Neuronal stem cell (in vitro differentiated cells): ENCODE data around the gene BRD1.

Source experiments
- DNase-seq: peaks from one replicate; pipeline ENCODE4 v3.0.0-alpha.2; 2013; ENCODE audit warnings: low spot score
- H2AFZ ChIP-seq: one replicate; pipeline ENCODE4 v1.6.1; 2013; ENCODE audit warnings: mild to moderate bottlenecking, low read length, inconsistent platforms
- H2AK5ac ChIP-seq: 2 replicates; pipeline ENCODE4 v1.6.1; 2013; ENCODE audit warnings: low read depth, mild to moderate bottlenecking, inconsistent platforms, low read length, moderate library complexity, mixed read lengths
- H2BK120ac ChIP-seq: 2 replicates; pipeline ENCODE4 v1.6.1; 2013; ENCODE audit warnings: low read depth, mild to moderate bottlenecking, inconsistent platforms, low read length, moderate library complexity, mixed read lengths
- H2BK12ac ChIP-seq: one replicate; pipeline ENCODE4 v1.6.1; 2013; ENCODE audit warnings: low read length, inconsistent platforms
- H2BK15ac ChIP-seq: 2 replicates; pipeline ENCODE4 v1.6.1; 2013; ENCODE audit warnings: mild to moderate bottlenecking, low read length, inconsistent platforms, mixed read lengths
- H2BK5ac ChIP-seq: one replicate; pipeline ENCODE4 v1.6.1; 2013; ENCODE audit warnings: inconsistent platforms, mild to moderate bottlenecking, low read length, moderate library complexity
- H3K14ac ChIP-seq: one replicate; pipeline ENCODE4 v1.6.1; 2013; ENCODE audit warnings: low read length, inconsistent platforms
- H3K18ac ChIP-seq: 2 replicates; pipeline ENCODE4 v1.6.1; 2013; ENCODE audit warnings: low read length, inconsistent platforms
- H3K23ac ChIP-seq: 2 replicates; pipeline ENCODE4 v1.6.1; 2013; ENCODE audit warnings: low read depth, mild to moderate bottlenecking, mixed read lengths, low read length, inconsistent platforms; ENCODE audit not compliant: poor library complexity
- H3K27ac ChIP-seq: replicated peaks from 3 replicates; pipeline ENCODE4 v1.5.1; 2013; ENCODE audit warnings: low read length, inconsistent platforms
- H3K27me3 ChIP-seq, 3 experiments: 2 replicates each; pipeline ENCODE4 v1.6.1; 2013; ENCODE audit warnings: low read length in 3 of 3, mild to moderate bottlenecking in 2 of 3, inconsistent platforms in 1 of 3, low read depth in 1 of 3, mixed read lengths in 1 of 3, moderate library complexity in 1 of 3; ENCODE audit not compliant: control insufficient read depth in 3 of 3, insufficient read depth in 3 of 3
- H3K36me3 ChIP-seq, 2 donors: replicated peaks in 1 of 2; 2 replicates each; pipeline ENCODE4 v1.6.1; 2013; ENCODE audit warnings: low read length in 2 of 2; ENCODE audit not compliant: control insufficient read depth in 2 of 2, insufficient read depth in 2 of 2
- H3K4ac ChIP-seq: 2 replicates; pipeline ENCODE4 v1.6.1; 2013; ENCODE audit warnings: inconsistent platforms, mild to moderate bottlenecking, low read length, moderate library complexity
- H3K4me1 ChIP-seq, 2 donors: 1 replicate in 1 of 2; 2 replicates in 1 of 2; pipeline ENCODE4 v1.6.1; 2013; ENCODE audit warnings: low read length in 2 of 2, low read depth in 1 of 2; ENCODE audit not compliant: control insufficient read depth in 2 of 2, insufficient read depth in 1 of 2
- H3K4me2 ChIP-seq: one replicate; pipeline ENCODE4 v1.6.1; 2013; ENCODE audit warnings: mild to moderate bottlenecking, low read length, inconsistent platforms; ENCODE audit not compliant: insufficient read depth, poor library complexity, severe bottlenecking
- H3K4me3 ChIP-seq, 2 donors: 2 replicates each; pipeline ENCODE4 v1.5.1; 2013; ENCODE audit warnings: low read length in 2 of 2, mild to moderate bottlenecking in 2 of 2, inconsistent platforms in 1 of 2, moderate library complexity in 1 of 2
- H3K79me1 ChIP-seq: one replicate; pipeline ENCODE4 v1.6.1; 2013; ENCODE audit warnings: low read depth, mild to moderate bottlenecking, inconsistent platforms, low read length, moderate library complexity
- H3K9ac ChIP-seq: one replicate; pipeline ENCODE4 v1.6.1; 2013; ENCODE audit warnings: mild to moderate bottlenecking, low read depth, low read length, inconsistent platforms; ENCODE audit not compliant: poor library complexity
- H3K9me3 ChIP-seq, 2 donors: replicated peaks in 1 of 2; 2 replicates each; pipeline versions ENCODE3 to v1.6.1; 2013; ENCODE audit warnings: low read length in 2 of 2, mild to moderate bottlenecking in 2 of 2, inconsistent platforms in 1 of 2, low read depth in 1 of 2, mixed read lengths in 1 of 2, moderate library complexity in 1 of 2; ENCODE audit not compliant: control insufficient read depth in 2 of 2, insufficient read depth in 1 of 2
- H4K8ac ChIP-seq: one replicate; pipeline ENCODE4 v1.6.1; 2013; ENCODE audit warnings: low read depth, mild to moderate bottlenecking, inconsistent platforms, low read length, moderate library complexity
- H4K91ac ChIP-seq: one replicate; pipeline ENCODE4 v1.6.1; 2013; ENCODE audit warnings: low read length, low read depth, mild to moderate bottlenecking, inconsistent platforms; ENCODE audit not compliant: poor library complexity
- WGBS, 2 donors: extraction: QIAGEN DNeasy Blood & Tissue Kit; methylation state at CpG; one replicate each; pipeline ENCODE4 v1.1.7; 2013; ENCODE audit warnings: missing lambda C conversion rate in 2 of 2, mixed read lengths in 1 of 2; ENCODE audit not compliant: insufficient read length in 2 of 2, insufficient replicate concordance in 1 of 2; ENCODE audit errors: extremely low coverage in 2 of 2; 5-methylcytosine and 5-hydroxymethylcytosine counted together

The BRD1 gene

GRCh38 chr22:49771266-49772065 is 56.2 kb downstream of the BRD1 start:
- peak overlapping the region; percentile 40 for H3K4me2 ChIP-seq
- H3K18ac ChIP-seq, result peak overlapping the region; percentile 93
- H4K8ac ChIP-seq, result no peak overlapping the region
- no peak overlapping the region for H4K91ac ChIP-seq
- no CpG with 5 or more reads among the region's 64 CpGs for WGBS, 2 donors
- no peak overlapping the region for H3K27ac ChIP-seq
- H2AK5ac ChIP-seq, result no peak overlapping the region
- peaks cover 17 to 46% of the 10 kb centered on the region in 2 donors for H3K36me3 ChIP-seq
- peaks cover 0 to 3% of the 10 kb centered on the region in 2 donors for H3K4me1 ChIP-seq
- H3K14ac ChIP-seq, result no peak overlapping the region
- H3K27me3 ChIP-seq, result no peaks in the 10 kb centered on the region
- H2AFZ ChIP-seq, result no peak overlapping the region
- no peak overlapping the region for H2BK5ac ChIP-seq
- no peak overlapping the region for H3K9ac ChIP-seq
- no peak for DNase-seq
- no peak overlapping the region for H3K4ac ChIP-seq
- peaks cover 9% of the 10 kb centered on the region for H3K79me1 ChIP-seq
- H3K4me3 ChIP-seq, result no peak overlapping the region
- no peak overlapping the region for H2BK15ac ChIP-seq
- H3K23ac ChIP-seq, result no peak overlapping the region
- H3K9me3 ChIP-seq, result no peaks in the 10 kb centered on the region
- no peak overlapping the region for H2BK12ac ChIP-seq
- H2BK120ac ChIP-seq, result no peak overlapping the region

GRCh38 chr22:49770547-49771265 is 57.0 kb downstream of the BRD1 start:
- H3K14ac ChIP-seq, result peak overlapping the region; percentile 56
- H2AK5ac ChIP-seq, result no peak overlapping the region
- no peak overlapping the region for H3K9ac ChIP-seq
- peaks cover 6% of the 10 kb centered on the region for H3K79me1 ChIP-seq
- no peak for DNase-seq
- peak overlapping the region; percentile 93 for H3K18ac ChIP-seq
- H2BK120ac ChIP-seq, result no peak overlapping the region
- peak overlapping the region; percentile 22 for H2BK12ac ChIP-seq
- WGBS, 2 donors, result no CpG with 5 or more reads among the region's 29 CpGs
- no peaks in the 10 kb centered on the region for H3K9me3 ChIP-seq
- H3K23ac ChIP-seq, result peak overlapping the region; percentile 73
- no peak overlapping the region for H4K91ac ChIP-seq
- no peak overlapping the region for H2BK5ac ChIP-seq
- no peak overlapping the region for H3K27ac ChIP-seq
- no peak overlapping the region for H2BK15ac ChIP-seq
- H3K4me1 ChIP-seq, result peaks cover 0 to 3% of the 10 kb centered on the region in 2 donors
- no peak overlapping the region for H2AFZ ChIP-seq
- H4K8ac ChIP-seq, result no peak overlapping the region
- H3K4me3 ChIP-seq, result no peak overlapping the region
- no peak overlapping the region for H3K4me2 ChIP-seq
- H3K4ac ChIP-seq, result no peak overlapping the region
- H3K36me3 ChIP-seq, result peaks cover 13 to 39% of the 10 kb centered on the region in 2 donors
- no peaks in the 10 kb centered on the region for H3K27me3 ChIP-seq

- H3K27ac ChIP-seq, result no peak overlapping the region
- H4K91ac ChIP-seq, result no peak overlapping the region
- no peaks in the 10 kb centered on the region for H3K9me3 ChIP-seq
- H3K27me3 ChIP-seq, result no peaks in the 10 kb centered on the region
- no CpG with 5 or more reads among the region's 22 CpGs for WGBS, 2 donors
- H2BK12ac ChIP-seq, result peak overlapping the region; percentile 22
- H3K4me3 ChIP-seq, result no peak overlapping the region
- peaks cover 6% of the 10 kb centered on the region for H3K79me1 ChIP-seq
- H3K4ac ChIP-seq, result no peak overlapping the region
- no peak overlapping the region for H2AFZ ChIP-seq
- DNase-seq, result no peak
- no peak overlapping the region for H3K4me2 ChIP-seq
- H2AK5ac ChIP-seq, result peak overlapping the region; percentile 1
- peaks cover 0 to 3% of the 10 kb centered on the region in 2 donors for H3K4me1 ChIP-seq
- peak overlapping the region; percentile 73 for H3K23ac ChIP-seq
- H3K9ac ChIP-seq, result no peak overlapping the region
- H4K8ac ChIP-seq, result no peak overlapping the region
- H2BK15ac ChIP-seq, result no peak overlapping the region
- H3K18ac ChIP-seq, result peak overlapping the region; percentile 64
- no peak overlapping the region for H2BK5ac ChIP-seq
- no peak overlapping the region for H2BK120ac ChIP-seq
- peaks cover 6 to 32% of the 10 kb centered on the region in 2 donors for H3K36me3 ChIP-seq
- peak overlapping the region; percentile 56 for H3K14ac ChIP-seq
Measured at GRCh38 chr22:49769691-49770546, 57.8 kb downstream of the BRD1 start.
